Psoas muscle (tissue), 8 donors: Measurements from ENCODE around the gene DNAJB13. TPM values are rescaled to one million over a fixed set of nuclear protein-coding genes. Genes with fewer than 3 reads are reported as not detected.
A peak's percentile ranks its signal among the peaks of the same experiment; 100 is the strongest.

Experiments
- ATAC-seq, 4 donors: fragments of 200-7000 bp; cut with Tn5 transposase; one replicate each; pipeline ENCODE4 v1.9.1; 2020; ENCODE audit warnings: moderate library complexity in 3 of 4, mild to moderate bottlenecking in 2 of 4
- DNase-seq, 2 donors: peaks; one replicate each; pipeline ENCODE4 v3.0.0-alpha.2; 2020
- H3K27ac ChIP-seq: fragments of 200-600 bp; one replicate; pipeline ENCODE4 v1.8.0; 2022
- H3K27me3 ChIP-seq, 3 donors: fragments of 200-600 bp in 1 of 3; one replicate each; pipeline versions ENCODE4 v1.6.1 to v1.8.0; 2013 to 2022; ENCODE audit warnings: low read length in 2 of 3, mild to moderate bottlenecking in 2 of 3, moderate library complexity in 1 of 3; ENCODE audit not compliant: insufficient read depth in 3 of 3
- H3K36me3 ChIP-seq, 2 donors: fragments of 200-600 bp in 1 of 2; one replicate each; pipeline versions ENCODE4 v1.6.1 to v1.8.0; 2013 to 2022; ENCODE audit warnings: low read depth in 1 of 2, mild to moderate bottlenecking in 1 of 2, moderate library complexity in 1 of 2; ENCODE audit not compliant: insufficient read depth in 1 of 2
- H3K4me1 ChIP-seq: fragments of 200-600 bp; one replicate; pipeline ENCODE4 v1.8.0; 2022
- H3K4me3 ChIP-seq: fragments of 200-600 bp; one replicate; pipeline ENCODE4 v1.8.0; 2022; ENCODE audit warnings: mild to moderate bottlenecking
- H3K9me3 ChIP-seq: fragments of 200-600 bp; one replicate; pipeline ENCODE4 v1.8.0; 2022
- CTCF ChIP-seq: fragments of 200-600 bp; IDR thresholded peaks from one replicate; pipeline ENCODE4 v1.8.0; 2022; ENCODE audit warnings: antibody characterized with exemption
- WGBS, 3 donors: extraction: QIAGEN DNeasy Blood & Tissue Kit; methylation state at CpG; one replicate each; pipeline versions ENCODE4 v1.1.6 to v1.1.7; 2013; 5-methylcytosine and 5-hydroxymethylcytosine counted together
- intact Hi-C, 2 donors: fragments of 100-400 bp; cut with DNase I; formaldehyde crosslinking; loops; one replicate each; pipeline versions ENCODE4 v1.11.0 to v1.14.2; 2022
- polyA plus RNA-seq, 3 donors: library from polyadenylated mRNA; stranded (reverse); fragments of 200-250 nt; gene quantifications; one replicate each; pipeline ENCODE4 v1.2.3, GENCODE V29; 2013
- total RNA-seq, 4 donors: library from RNA; stranded (reverse); fragmentation: NEBNext Ultra II Directional in 2 of 4; extraction: Animal tissue kit (Norgen Biotek cat#: 25700) in 2 of 4; gene quantifications; one replicate each; pipeline versions ENCODE4 v1.2.1 to v1.2.4, GENCODE V29; 2021 to 2023
- donor health status: healthy with polysubstance abuse.
- donor health status: DM: no; HTN: no; CAD: no; lungs with moderate emphysema.
- donor health status: Bipolar disorder and iron deficiency.
- donor health status: healthy.
- donor health status: DM: yes; HTN: yes; CAD: no.
- donor health status: DM: no; HTN: no; CAD: no.
- donor health status: DM: no; HTN: no; CAD: no.
- donor health status: DM: yes; HTN: yes; CAD: no.

The DNAJB13 gene
- total and polyA plus RNA-seq, 7 donors: 0.03 TPM; not detected in 6

GRCh38 chr11:73956876-73957653 is 6.2 kb downstream of the DNAJB13 start:
- no peak for TF ChIP-seq CTCF
- Histone ChIP-seq H3K9me3 (no peaks in the 10 kb centered on the region), H3K4me1 (no peaks in the 10 kb centered on the region), H3K27ac (no peak overlapping the region), H3K27me3 (no peaks in the 10 kb centered on the region), H3K4me3 (no peak overlapping the region), H3K36me3 (no peaks in the 10 kb centered on the region)
- intact Hi-C loops: no loop called here
- 43 to 56% (median 51%) methylated on average over 27 to 29 of the region's 29 CpGs for WGBS, 3 donors
- DNase-seq (peak in 1 of 2 donors; percentile 34), ATAC-seq (peak in 1 of 4 donors; percentile 23)

- H3K36me3 ChIP-seq: no peaks in the 10 kb centered on the region
- H3K9me3 ChIP-seq: no peaks in the 10 kb centered on the region
- H3K27me3 ChIP-seq: no peaks in the 10 kb centered on the region
- H3K4me1 ChIP-seq: no peaks in the 10 kb centered on the region
- H3K4me3 ChIP-seq: no peak overlapping the region
- H3K27ac ChIP-seq: no peak overlapping the region
- no peak for TF ChIP-seq CTCF
- peak in 1 of 4 donors; percentile 19 for ATAC-seq
- intact Hi-C loops: no loop called here
- DNase-seq: peak in 1 of 2 donors; percentile 52
- WGBS, 3 donors: 63 to 68% (median 63%) methylated on average over 23 to 25 of the region's 25 CpGs
These were observed 7.0 kb downstream of the DNAJB13 start for GRCh38 chr11:73957654-73958361.

GRCh38 chr11:73958521-73959141 is 7.8 kb downstream of the DNAJB13 start:
- intact Hi-C loops: no loop called here
- Histone ChIP-seq H3K4me1 (peaks cover 1% of the 10 kb centered on the region), H3K36me3 (no peaks in the 10 kb centered on the region), H3K27ac (no peak overlapping the region), H3K4me3 (no peak overlapping the region), H3K27me3 (no peaks in the 10 kb centered on the region), H3K9me3 (no peaks in the 10 kb centered on the region)
- no peak for ATAC-seq
- peak in 1 of 2 donors; percentile 25 for DNase-seq
- 75 to 77% (median 77%) methylated on average over 18 of the region's 18 CpGs for WGBS, 3 donors
- no peak for TF ChIP-seq CTCF

GRCh38 chr11:73961321-73961720 is 10.5 kb downstream of the DNAJB13 start:
- intact Hi-C loops: no loop called here
- 55 to 64% (median 58%) methylated on average over 4 of the region's 4 CpGs for WGBS, 3 donors
- Histone ChIP-seq H3K4me1 (peaks cover 7% of the 10 kb centered on the region), H3K4me3 (no peak overlapping the region), H3K27me3 (no peaks in the 10 kb centered on the region), H3K9me3 (no peaks in the 10 kb centered on the region), H3K27ac (no peak overlapping the region), H3K36me3 (no peaks in the 10 kb centered on the region)
- peak in 1 of 2 donors; percentile 6 for DNase-seq
- no peak for TF ChIP-seq CTCF
- no peak for ATAC-seq
